Smooth muscle cell (in vitro differentiated cells): ENCODE measurements around the gene TMCO2. TPM values are rescaled to one million over a fixed set of nuclear protein-coding genes. Genes with fewer than 3 reads are reported as not detected.

Experiments used
- DNase-seq: peaks from one replicate; lab custom pipeline; 2025; ENCODE audit not compliant: unreplicated experiment; lab: John Stamatoyannopoulos, UW
- H2AFZ ChIP-seq: fragments of 200-600 bp; sonication (generic); 2 replicates; pipeline ENCODE4 v1.6.0; 2016; ENCODE audit warnings: antibody characterized with exemption, low read depth, mild to moderate bottlenecking
- H3F3A ChIP-seq: fragments of 200-600 bp; sonication (generic); 2 replicates; pipeline ENCODE4 v1.6.0; 2017; ENCODE audit warnings: antibody characterized with exemption, low read depth
- H3K27ac ChIP-seq: fragments of 200-600 bp; sonication (generic); 2 replicates; pipeline ENCODE4 v1.5.1; 2016; ENCODE audit warnings: low read depth, mild to moderate bottlenecking
- H3K27me3 ChIP-seq: fragments of 200-600 bp; sonication (generic); 2 replicates; pipeline ENCODE4 v1.6.1; 2016; ENCODE audit warnings: low read depth, mild to moderate bottlenecking
- H3K36me3 ChIP-seq: fragments of 200-600 bp; sonication (generic); 2 replicates; pipeline ENCODE4 v1.5.1; 2016; ENCODE audit warnings: low read depth
- H3K4me1 ChIP-seq: fragments of 200-600 bp; sonication (generic); 2 replicates; pipeline ENCODE4 v1.5.1; 2016; ENCODE audit warnings: low read depth
- H3K4me2 ChIP-seq: fragments of 200-600 bp; sonication (generic); 2 replicates; pipeline ENCODE4 v1.6.0; 2016; ENCODE audit warnings: mild to moderate bottlenecking
- H3K4me3 ChIP-seq: fragments of 200-600 bp; sonication (generic); 2 replicates; pipeline ENCODE4 v1.5.1; 2016; ENCODE audit warnings: mild to moderate bottlenecking
- H3K79me2 ChIP-seq: fragments of 200-600 bp; sonication (generic); 2 replicates; pipeline ENCODE4 v1.6.0; 2016; ENCODE audit warnings: low read depth, mild to moderate bottlenecking
- H3K9ac ChIP-seq: fragments of 200-600 bp; sonication (generic); 2 replicates; pipeline ENCODE4 v1.6.0; 2016; ENCODE audit warnings: low read depth
- H3K9me3 ChIP-seq: fragments of 200-600 bp; sonication (generic); replicated peaks from 2 replicates; pipeline ENCODE4 v1.5.1; 2016; ENCODE audit warnings: low read depth
- H4K20me1 ChIP-seq: fragments of 200-600 bp; sonication (generic); 2 replicates; pipeline ENCODE4 v1.6.0; 2016; ENCODE audit warnings: low read depth
- CTCF ChIP-seq: fragments of 200-600 bp; sonication (generic); IDR thresholded peaks from 2 replicates; pipeline ENCODE4 v1.5.1; 2017; ENCODE audit warnings: borderline replicate concordance, mild to moderate bottlenecking, antibody characterized with exemption; ENCODE audit not compliant: insufficient read depth, poor library complexity, severe bottlenecking
- WGBS: methylation state at CpG from one replicate; pipeline ENCODE4 v1.1.7; 2016; ENCODE audit warnings: low lambda C conversion rate; 5-methylcytosine and 5-hydroxymethylcytosine counted together
- polyA plus RNA-seq: library from polyadenylated mRNA; unstranded; fragments of >200 nt; fragmentation: Nextera tagmentation; extraction: Ambion mirVana; gene quantifications from 2 replicates; pipeline ENCODE4 v1.2.1, GENCODE V29; 2016
- total RNA-seq: library from RNA; depleted of rRNA; stranded (reverse); fragments of >200 nt; gene quantifications from 2 replicates; pipeline ENCODE4 v1.2.3, GENCODE V29; 2014

Gene TMCO2
- total and polyA plus RNA-seq, 2 experiments from 2014 or later = not detected

GRCh38 chr1:40274331-40274730, 26.6 kb downstream of the TMCO2 start:
- Histone ChIP-seq H3K9me3 (no peaks in the 10 kb centered on the region), H3K4me2 (no peak overlapping the region), H2AFZ (no peak overlapping the region), H3K36me3 (peaks cover 12% of the 10 kb centered on the region), H3K27ac (no peak overlapping the region), H3K4me1 (no peaks in the 10 kb centered on the region), H3K4me3 (no peak overlapping the region), H3K79me2 (peaks cover 10% of the 10 kb centered on the region), H3F3A (no peaks in the 10 kb centered on the region), H4K20me1 (peaks cover 13% of the 10 kb centered on the region), H3K27me3 (no peaks in the 10 kb centered on the region), H3K9ac (no peak overlapping the region)
- 98% methylated on average over 2 of the region's 2 CpGs for WGBS
- no peak for TF ChIP-seq CTCF
- DNase-seq = no peak

GRCh38 chr1:40276122-40276521, 28.4 kb downstream of the TMCO2 start:
- no peak for TF ChIP-seq CTCF
- Histone ChIP-seq H3K4me3 (no peak overlapping the region), H3K36me3 (peaks cover 16% of the 10 kb centered on the region), H3K9ac (no peak overlapping the region), H3K4me1 (no peaks in the 10 kb centered on the region), H2AFZ (no peak overlapping the region), H4K20me1 (peaks cover 19% of the 10 kb centered on the region), H3K4me2 (no peak overlapping the region), H3F3A (no peaks in the 10 kb centered on the region), H3K79me2 (peaks cover 10% of the 10 kb centered on the region), H3K27ac (no peak overlapping the region), H3K9me3 (no peaks in the 10 kb centered on the region), H3K27me3 (no peaks in the 10 kb centered on the region)
- 99% methylated on average over 3 of the region's 3 CpGs for WGBS
- DNase-seq = no peak

GRCh38 chr1:40281853-40282252, 34.1 kb downstream of the TMCO2 start:
- no peak overlapping the region for H3K9ac ChIP-seq
- 97% methylated on average over 2 of the region's 2 CpGs for WGBS
- H3K79me2 ChIP-seq = peaks cover 8% of the 10 kb centered on the region
- peaks cover 10% of the 10 kb centered on the region for H3K36me3 ChIP-seq
- H3K27ac ChIP-seq = no peak overlapping the region
- no peaks in the 10 kb centered on the region for H3K27me3 ChIP-seq
- H3K4me1 ChIP-seq = no peaks in the 10 kb centered on the region
- H3F3A ChIP-seq = no peaks in the 10 kb centered on the region
- no peak for TF ChIP-seq CTCF
- no peak overlapping the region for H3K4me3 ChIP-seq
- H3K4me2 ChIP-seq = no peak overlapping the region
- DNase-seq = no peak
- no peaks in the 10 kb centered on the region for H3K9me3 ChIP-seq
- H2AFZ ChIP-seq = no peak overlapping the region
- peaks cover 21% of the 10 kb centered on the region for H4K20me1 ChIP-seq

DNA sequence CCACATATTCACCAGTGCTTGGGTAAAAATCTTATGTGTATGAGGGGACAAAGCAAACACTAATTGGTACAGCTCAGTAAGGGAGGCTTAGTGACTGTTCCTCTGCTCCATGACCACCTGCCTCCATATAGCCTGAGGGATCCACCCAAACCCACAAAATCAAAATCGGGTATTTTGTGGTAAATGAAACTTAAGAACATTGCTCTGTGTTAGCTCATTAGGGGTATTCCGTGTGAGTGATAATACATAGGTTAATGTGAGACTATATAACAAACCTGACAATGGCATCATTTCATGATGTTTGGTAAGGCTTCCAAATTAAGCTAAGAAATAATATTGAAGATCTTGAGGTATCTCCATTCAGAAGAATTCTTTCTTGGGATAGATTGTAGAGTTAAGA, 43.6 kb downstream of the TMCO2 start:
- no peaks in the 10 kb centered on the region for H3K27me3 ChIP-seq
- H3F3A ChIP-seq = no peaks in the 10 kb centered on the region
- peaks cover 6% of the 10 kb centered on the region for H3K36me3 ChIP-seq
- H3K4me3 ChIP-seq = no peak overlapping the region
- no peaks in the 10 kb centered on the region for H3K79me2 ChIP-seq
- no peaks in the 10 kb centered on the region for H4K20me1 ChIP-seq
- no peak for DNase-seq
- H3K4me2 ChIP-seq = no peak overlapping the region
- no peak overlapping the region for H2AFZ ChIP-seq
- no peaks in the 10 kb centered on the region for H3K9me3 ChIP-seq
- no peak overlapping the region for H3K27ac ChIP-seq
- 100% methylated on average over 2 of the region's 2 CpGs for WGBS
- no peaks in the 10 kb centered on the region for H3K4me1 ChIP-seq
- no peak overlapping the region for H3K9ac ChIP-seq
- TF ChIP-seq CTCF = no peak
